Psoas muscle (tissue), 8 donors: ENCODE results near the gene EPHA4. TPM values are rescaled to one million over a fixed set of nuclear protein-coding genes. Genes with fewer than 3 reads are reported as not detected.

Experiments
- ATAC-seq, 4 donors: fragments of 200-7000 bp; cut with Tn5 transposase; one replicate each; pipeline ENCODE4 v1.9.1; 2020; ENCODE audit warnings: moderate library complexity in 3 of 4, mild to moderate bottlenecking in 2 of 4
- DNase-seq, 2 donors: peaks; one replicate each; pipeline ENCODE4 v3.0.0-alpha.2; 2020
- H3K27ac ChIP-seq: fragments of 200-600 bp; one replicate; pipeline ENCODE4 v1.8.0; 2022
- H3K27me3 ChIP-seq, 3 donors: fragments of 200-600 bp in 1 of 3; one replicate each; pipeline versions ENCODE4 v1.6.1 to v1.8.0; 2013 to 2022; ENCODE audit warnings: low read length in 2 of 3, mild to moderate bottlenecking in 2 of 3, moderate library complexity in 1 of 3; ENCODE audit not compliant: insufficient read depth in 3 of 3
- H3K36me3 ChIP-seq, 2 donors: fragments of 200-600 bp in 1 of 2; one replicate each; pipeline versions ENCODE4 v1.6.1 to v1.8.0; 2013 to 2022; ENCODE audit warnings: low read depth in 1 of 2, mild to moderate bottlenecking in 1 of 2, moderate library complexity in 1 of 2; ENCODE audit not compliant: insufficient read depth in 1 of 2
- H3K4me1 ChIP-seq: fragments of 200-600 bp; one replicate; pipeline ENCODE4 v1.8.0; 2022
- H3K4me3 ChIP-seq: fragments of 200-600 bp; one replicate; pipeline ENCODE4 v1.8.0; 2022; ENCODE audit warnings: mild to moderate bottlenecking
- H3K9me3 ChIP-seq: fragments of 200-600 bp; one replicate; pipeline ENCODE4 v1.8.0; 2022
- CTCF ChIP-seq: fragments of 200-600 bp; IDR thresholded peaks from one replicate; pipeline ENCODE4 v1.8.0; 2022; ENCODE audit warnings: antibody characterized with exemption
- WGBS, 3 donors: extraction: QIAGEN DNeasy Blood & Tissue Kit; methylation state at CpG; one replicate each; pipeline versions ENCODE4 v1.1.6 to v1.1.7; 2013; 5-methylcytosine and 5-hydroxymethylcytosine counted together
- intact Hi-C, 2 donors: fragments of 100-400 bp; cut with DNase I; formaldehyde crosslinking; loops; one replicate each; pipeline versions ENCODE4 v1.11.0 to v1.14.2; 2022
- polyA plus RNA-seq, 3 donors: library from polyadenylated mRNA; stranded (reverse); fragments of 200-250 nt; gene quantifications; one replicate each; pipeline ENCODE4 v1.2.3, GENCODE V29; 2013
- total RNA-seq, 4 donors: library from RNA; stranded (reverse); fragmentation: NEBNext Ultra II Directional in 2 of 4; extraction: Animal tissue kit (Norgen Biotek cat#: 25700) in 2 of 4; gene quantifications; one replicate each; pipeline versions ENCODE4 v1.2.1 to v1.2.4, GENCODE V29; 2021 to 2023
- donor health status: healthy with polysubstance abuse.
- donor health status: DM: no; HTN: no; CAD: no; lungs with moderate emphysema.
- donor health status: Bipolar disorder and iron deficiency.
- donor health status: healthy.
- donor health status: DM: yes; HTN: yes; CAD: no.
- donor health status: DM: no; HTN: no; CAD: no.
- donor health status: DM: no; HTN: no; CAD: no.
- donor health status: DM: yes; HTN: yes; CAD: no.

The EPHA4 gene
- total and polyA plus RNA-seq, 7 donors = 0.76 to 6.3 (median 3.8) TPM

DNA sequence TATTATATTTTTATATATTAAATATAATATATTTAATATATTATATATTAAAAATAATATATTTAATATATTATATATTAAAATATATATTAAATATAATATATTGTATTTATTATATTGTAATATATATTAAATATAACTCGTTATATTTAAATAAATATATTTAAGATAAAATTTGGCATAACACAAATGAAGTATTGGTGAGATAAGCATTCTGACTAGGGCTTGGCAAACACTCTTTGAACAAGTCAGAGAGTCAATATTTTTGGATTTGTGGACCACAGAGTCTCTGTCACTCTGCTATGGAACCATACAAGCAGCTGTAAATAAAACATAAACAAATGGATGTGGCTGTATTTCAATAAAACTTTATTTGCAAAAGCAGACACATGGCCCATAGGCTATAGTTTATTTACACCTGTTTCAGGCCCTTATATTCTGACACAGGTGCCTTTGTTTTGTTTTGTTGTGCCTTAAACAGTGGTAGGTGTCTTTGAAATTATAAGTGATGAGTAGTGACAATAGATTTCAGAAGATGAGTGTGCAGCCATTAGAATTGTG is 190.1 kb downstream of the EPHA4 start:
- Histone ChIP-seq H3K9me3 (no peaks in the 10 kb centered on the region), H3K27ac (no peak overlapping the region), H3K27me3 (no peaks in the 10 kb centered on the region), H3K4me3 (no peak overlapping the region), H3K36me3 (no peaks in the 10 kb centered on the region), H3K4me1 (no peaks in the 10 kb centered on the region)
- DNase-seq (no peak), ATAC-seq (no peak)
- TF ChIP-seq CTCF = no peak
- intact Hi-C loops = no loop called here
- 86 to 94% (median 93%) methylated on average over 1 of the region's 1 CpG for WGBS, 3 donors

DNA sequence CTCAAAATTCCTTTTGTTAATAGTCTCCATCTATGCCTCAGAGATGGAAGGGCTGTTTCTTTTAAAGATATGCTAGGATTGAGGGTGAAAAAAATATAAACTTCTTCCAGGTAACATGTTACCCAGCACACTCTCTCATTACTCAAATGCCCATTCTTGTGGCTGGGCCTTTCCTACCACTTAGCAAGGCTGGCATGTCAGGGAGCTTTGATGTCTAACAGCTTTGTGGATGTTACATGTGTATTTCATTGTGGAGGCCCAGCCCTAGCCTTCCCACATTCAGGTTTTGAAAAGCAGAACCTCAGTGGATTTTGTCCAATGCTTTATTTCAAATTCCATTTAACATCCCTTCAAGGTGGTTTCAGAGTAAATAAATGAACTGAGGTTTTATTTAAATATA is 191.4 kb downstream of the EPHA4 start:
- Histone ChIP-seq H3K27ac (no peak overlapping the region), H3K27me3 (no peaks in the 10 kb centered on the region), H3K4me1 (no peaks in the 10 kb centered on the region), H3K9me3 (no peaks in the 10 kb centered on the region), H3K4me3 (no peak overlapping the region), H3K36me3 (no peaks in the 10 kb centered on the region)
- TF ChIP-seq CTCF = no peak
- ATAC-seq = no peak
- DNase-seq = no peak
- intact Hi-C loops = no loop called here

GRCh38 chr2:221380062-221380461 is 192.0 kb downstream of the EPHA4 start:
- intact Hi-C loops = no loop called here
- Histone ChIP-seq H3K27me3 (no peaks in the 10 kb centered on the region), H3K4me3 (no peak overlapping the region), H3K4me1 (no peaks in the 10 kb centered on the region), H3K36me3 (no peaks in the 10 kb centered on the region), H3K27ac (no peak overlapping the region), H3K9me3 (no peaks in the 10 kb centered on the region)
- WGBS, 3 donors = 66 to 74% (median 68%) methylated on average over 5 of the region's 5 CpGs
- DNase-seq (no peak), ATAC-seq (no peak)
- no peak for TF ChIP-seq CTCF

- intact Hi-C loops = no loop called here
- H3K27me3 ChIP-seq = peaks cover 0 to 3% (median 0%) of the 10 kb centered on the region in 3 donors
- no peaks in the 10 kb centered on the region for H3K36me3 ChIP-seq
- H3K4me1 ChIP-seq = no peaks in the 10 kb centered on the region
- 62 to 81% (median 78%) methylated on average over 2 of the region's 2 CpGs for WGBS, 3 donors
- H3K9me3 ChIP-seq = no peaks in the 10 kb centered on the region
- TF ChIP-seq CTCF = no peak
- H3K27ac ChIP-seq = no peak overlapping the region
- H3K4me3 ChIP-seq = no peak overlapping the region
- DNase-seq = no peak
- no peak for ATAC-seq
These were observed 194.5 kb downstream of the EPHA4 start for GRCh38 chr2:221377597-221377996.

DNA sequence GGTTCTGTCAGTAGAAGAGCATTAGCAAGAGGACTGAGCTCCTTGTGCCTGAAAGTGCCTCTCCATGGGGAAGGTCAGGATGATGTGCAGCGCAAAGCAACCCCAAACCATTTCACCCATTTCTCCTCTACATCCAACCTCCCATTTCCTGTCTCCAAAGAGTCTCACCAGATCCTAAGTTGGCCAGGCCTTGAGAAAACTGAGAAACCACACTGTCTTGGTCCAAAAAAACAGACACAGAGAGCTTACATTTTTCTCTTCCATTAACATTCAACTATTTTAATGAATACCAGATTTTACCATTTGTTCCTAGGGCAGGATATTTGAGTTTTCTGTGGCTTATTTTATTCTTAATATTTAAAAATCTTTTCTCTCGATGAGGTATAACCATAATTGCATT is 195.0 kb downstream of the EPHA4 start:
- Histone ChIP-seq H3K9me3 (no peaks in the 10 kb centered on the region), H3K27me3 (peaks cover 0 to 3% (median 0%) of the 10 kb centered on the region in 3 donors), H3K27ac (no peak overlapping the region), H3K4me3 (no peak overlapping the region), H3K4me1 (no peaks in the 10 kb centered on the region), H3K36me3 (no peaks in the 10 kb centered on the region)
- DNase-seq (no peak), ATAC-seq (no peak)
- intact Hi-C loops = no loop called here
- no peak for TF ChIP-seq CTCF
- WGBS, 3 donors = 92 to 96% (median 94%) methylated on average over 2 of the region's 2 CpGs
